Testis (tissue), 3 donors: Measurements from ENCODE around the gene CCL28. TPM values are rescaled to one million over a fixed set of nuclear protein-coding genes. Genes with fewer than 3 reads are reported as not detected.
"Not testable (repeated sequence)": the region's sequence is repeated elsewhere in the genome, so short reads cannot be mapped to it uniquely, and the experiment has no call there.

ENCODE experiments used
- DNase-seq: peaks from one replicate; pipeline ENCODE4 v3.0.0-alpha.2; 2019
- H3K27ac ChIP-seq, 2 donors: fragments of 200-600 bp; sonication (generic); one replicate each; pipeline ENCODE4 v1.5.1; 2019
- H3K27me3 ChIP-seq: fragments of 200-600 bp; sonication (generic); one replicate; pipeline ENCODE4 v1.5.1; 2019
- H3K36me3 ChIP-seq: fragments of 200-600 bp; sonication (generic); one replicate; pipeline ENCODE4 v1.5.1; 2017; ENCODE audit warnings: low read depth; ENCODE audit errors: missing control alignments
- H3K4me1 ChIP-seq: fragments of 200-600 bp; sonication (generic); one replicate; pipeline ENCODE4 v1.5.1; 2019
- H3K4me3 ChIP-seq, 2 donors: fragments of 200-600 bp; sonication (generic); one replicate each; pipeline ENCODE4 v1.5.1; 2017 to 2019
- H3K9me3 ChIP-seq: fragments of 200-600 bp; sonication (generic); one replicate; pipeline ENCODE4 v1.5.1; 2017
- POLR2A ChIP-seq: fragments of 450-650 bp; IDR thresholded peaks from one replicate; pipeline ENCODE4 v1.6.1; 2017; ENCODE audit warnings: antibody characterized with exemption, mild to moderate bottlenecking, moderate library complexity
- WGBS, 2 donors: methylation state at CpG; one replicate each; pipeline ENCODE4 v1.1.5; 2018; 5-methylcytosine and 5-hydroxymethylcytosine counted together
- intact Hi-C: fragments of 100-400 bp; cut with DNase I; formaldehyde crosslinking; loops from one replicate; pipeline ENCODE4 v1.15.1; 2023; ENCODE audit warnings: low total_unique reads
- polyA plus RNA-seq: library from polyadenylated mRNA; stranded (reverse); fragments of 350-450 nt; fragmentation: Illumina TruSeq; extraction: RNeasy Lipid Tissue Mini Kit (QIAGEN cat#74804); gene quantifications from one replicate; pipeline ENCODE4 v1.2.3, GENCODE V29; 2014; ENCODE audit warnings: low read depth, low replicate concordance; ENCODE audit not compliant: insufficient read depth
- total RNA-seq, 2 donors: library from RNA; depleted of rRNA; stranded (reverse); fragments of >200 nt; gene quantifications; one replicate each; pipeline ENCODE4 v1.2.3, GENCODE V29; 2016
- TF ChIP-seq, protein P1 (sequence below), 3 experiments: fragments of 450-650 bp in 2 of 3; fragments of 200-600 bp in 1 of 3; sonication (generic) in 1 of 3; IDR thresholded peaks; one replicate each; pipeline ENCODE4 v1.5.1; 2016 to 2019; ENCODE audit warnings: antibody characterized with exemption in 3 of 3, mild to moderate bottlenecking in 2 of 3, moderate library complexity in 1 of 3

Gene CCL28
- total and polyA plus RNA-seq, 3 donors from 2014 or later, result 3.8 to 7.6 (median 5.6) TPM

GRCh38 chr5:43432486-43433375 lies 20.5 kb upstream of the CCL28 start:
- no peak overlapping the region for H3K4me3 ChIP-seq
- no peaks in the 10 kb centered on the region for H3K36me3 ChIP-seq
- H3K9me3 ChIP-seq, result no peaks in the 10 kb centered on the region
- peak; percentile 50 for DNase-seq
- H3K4me1 ChIP-seq, result no peaks in the 10 kb centered on the region
- H3K27me3 ChIP-seq, result no peaks in the 10 kb centered on the region
- intact Hi-C loops, result no loop called here
- TF ChIP-seq, protein P1, sequence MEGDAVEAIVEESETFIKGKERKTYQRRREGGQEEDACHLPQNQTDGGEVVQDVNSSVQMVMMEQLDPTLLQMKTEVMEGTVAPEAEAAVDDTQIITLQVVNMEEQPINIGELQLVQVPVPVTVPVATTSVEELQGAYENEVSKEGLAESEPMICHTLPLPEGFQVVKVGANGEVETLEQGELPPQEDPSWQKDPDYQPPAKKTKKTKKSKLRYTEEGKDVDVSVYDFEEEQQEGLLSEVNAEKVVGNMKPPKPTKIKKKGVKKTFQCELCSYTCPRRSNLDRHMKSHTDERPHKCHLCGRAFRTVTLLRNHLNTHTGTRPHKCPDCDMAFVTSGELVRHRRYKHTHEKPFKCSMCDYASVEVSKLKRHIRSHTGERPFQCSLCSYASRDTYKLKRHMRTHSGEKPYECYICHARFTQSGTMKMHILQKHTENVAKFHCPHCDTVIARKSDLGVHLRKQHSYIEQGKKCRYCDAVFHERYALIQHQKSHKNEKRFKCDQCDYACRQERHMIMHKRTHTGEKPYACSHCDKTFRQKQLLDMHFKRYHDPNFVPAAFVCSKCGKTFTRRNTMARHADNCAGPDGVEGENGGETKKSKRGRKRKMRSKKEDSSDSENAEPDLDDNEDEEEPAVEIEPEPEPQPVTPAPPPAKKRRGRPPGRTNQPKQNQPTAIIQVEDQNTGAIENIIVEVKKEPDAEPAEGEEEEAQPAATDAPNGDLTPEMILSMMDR (IDR thresholded peaks at IDR 0.05), result no peak
- no peak for TF ChIP-seq POLR2A
- 43 to 55% methylated on average over 3 of the region's 3 CpGs for WGBS, 2 donors
- no peak overlapping the region for H3K27ac ChIP-seq

- H3K36me3 ChIP-seq, result no peaks in the 10 kb centered on the region
- no peak for DNase-seq
- H3K27me3 ChIP-seq, result no peaks in the 10 kb centered on the region
- TF ChIP-seq, protein P1 (IDR thresholded peaks at IDR 0.05), result no peak
- TF ChIP-seq POLR2A, result no peak
- intact Hi-C loops, result no loop called here
- H3K4me3 ChIP-seq, result no peak overlapping the region
- no peaks in the 10 kb centered on the region for H3K9me3 ChIP-seq
- no peaks in the 10 kb centered on the region for H3K4me1 ChIP-seq
- 85 to 97% methylated on average over 2 of the region's 2 CpGs for WGBS, 2 donors
- no peak overlapping the region for H3K27ac ChIP-seq
These were observed 17.5 kb upstream of the CCL28 start for GRCh38 chr5:43429706-43430105.

- intact Hi-C loops, result no loop called here
- Histone ChIP-seq H3K9me3 (no peaks in the 10 kb centered on the region), H3K27me3 (no peaks in the 10 kb centered on the region), H3K4me3 (no peak overlapping the region), H3K4me1 (no peaks in the 10 kb centered on the region), H3K36me3 (no peaks in the 10 kb centered on the region), H3K27ac (no peak overlapping the region)
- TF ChIP-seq, protein P1 (IDR thresholded peaks at IDR 0.05), result no peak
- no peak for TF ChIP-seq POLR2A
- DNase-seq, result no peak
- WGBS, 2 donors, result 60 to 74% methylated on average over 7 of the region's 7 CpGs
These were observed 16.8 kb upstream of the CCL28 start for GRCh38 chr5:43429016-43429415.

- Histone ChIP-seq H3K4me1 (no peaks in the 10 kb centered on the region), H3K36me3 (no peaks in the 10 kb centered on the region), H3K27me3 (no peaks in the 10 kb centered on the region), H3K27ac (no peak overlapping the region), H3K4me3 (no peak overlapping the region), H3K9me3 (no peaks in the 10 kb centered on the region)
- intact Hi-C loops, result no loop called here
- WGBS, 2 donors, result 60 to 73% methylated on average over 4 of the region's 4 CpGs
- TF ChIP-seq, protein P1 (IDR thresholded peaks at IDR 0.05), result no peak
- no peak for TF ChIP-seq POLR2A
- DNase-seq, result no peak
These were observed 15.1 kb upstream of the CCL28 start for GRCh38 chr5:43427306-43427705.

- Histone ChIP-seq H3K4me1 (no peaks in the 10 kb centered on the region), H3K9me3 (no peaks in the 10 kb centered on the region), H3K27ac (no peak overlapping the region), H3K27me3 (no peaks in the 10 kb centered on the region), H3K36me3 (no peaks in the 10 kb centered on the region), H3K4me3 (no peak overlapping the region)
- DNase-seq, result no peak
- WGBS, 2 donors, result 60 to 73% methylated on average over 2 of the region's 2 CpGs
- intact Hi-C loops, result no loop called here
- TF ChIP-seq, protein P1 (IDR thresholded peaks at IDR 0.05), result no peak
- no peak for TF ChIP-seq POLR2A
These were observed 13.8 kb upstream of the CCL28 start for GRCh38 chr5:43425983-43426382.

DNA sequence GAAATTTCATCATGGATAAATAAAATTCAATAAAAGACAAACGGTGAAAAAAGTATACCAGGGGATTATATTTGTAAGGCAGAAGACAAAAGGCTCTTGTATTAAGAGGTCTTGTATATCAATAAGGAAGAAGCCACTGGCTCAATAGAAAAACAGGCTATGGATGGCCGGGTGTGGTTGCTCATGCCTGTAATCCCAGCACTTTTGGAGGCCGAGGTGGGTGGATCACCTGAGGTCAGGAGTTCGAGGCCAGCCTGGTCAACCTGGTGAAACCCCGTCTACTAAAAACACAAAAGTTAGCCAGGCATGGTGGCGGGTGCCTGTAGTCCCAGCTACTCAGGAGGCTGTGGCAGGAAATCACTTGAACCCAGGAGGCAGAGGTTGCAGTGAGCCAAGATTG lies 10.9 kb upstream of the CCL28 start:
- H3K36me3 ChIP-seq, H3K4me1 ChIP-seq, intact Hi-C loops, DNase-seq, H3K27me3 ChIP-seq, H3K4me3 ChIP-seq, H3K9me3 ChIP-seq, H3K27ac ChIP-seq: not testable (repeated sequence)
- WGBS, 2 donors, result 80 to 87% methylated on average over 6 of the region's 6 CpGs
